ENCODE data around the gene GLT1D1.

GLT1D1 gene

GRCh38 chr12:128969480-128970055 lies 116.3 kb downstream of the GLT1D1 start:
- TF ChIP-seq POLR2AphosphoS5 (IDR thresholded peaks at IDR 0.05; ENCODE audit: low read depth, low read length) (no peak), TAF1 (IDR thresholded peaks at IDR 0.05; ENCODE audit: borderline replicate concordance, insufficient read depth, low read length) (no peak), REST (IDR thresholded peaks at IDR 0.05; ENCODE audit: insufficient read depth in 1 of 2, low read depth in 2 of 2, low read length in 2 of 2) (no peak), FOXP2 (optimal IDR thresholded peaks at IDR 0.05; ENCODE audit: borderline replicate concordance, extremely low read depth, extremely low read length, insufficient read depth) (no peak), SIN3A (IDR thresholded peaks at IDR 0.05; ENCODE audit: borderline replicate concordance, insufficient read depth, low read length) (no peak)

- TF ChIP-seq FOXP2 (optimal IDR thresholded peaks at IDR 0.05; ENCODE audit: borderline replicate concordance, extremely low read depth, extremely low read length, insufficient read depth) (no peak), REST (IDR thresholded peaks at IDR 0.05; ENCODE audit: insufficient read depth in 1 of 2, low read depth in 2 of 2, low read length in 2 of 2) (no peak)
Observed at GRCh38 chr12:128970110-128970509, 116.8 kb downstream of the GLT1D1 start.

GRCh38 chr12:128970941-128971340 lies 117.7 kb downstream of the GLT1D1 start:
- TF ChIP-seq SIN3A (IDR thresholded peaks at IDR 0.05; ENCODE audit: borderline replicate concordance, insufficient read depth, low read length) (no peak), POLR2AphosphoS5 (IDR thresholded peaks at IDR 0.05; ENCODE audit: low read depth, low read length) (no peak), TAF1 (IDR thresholded peaks at IDR 0.05; ENCODE audit: borderline replicate concordance, insufficient read depth, low read length) (no peak), REST (IDR thresholded peaks at IDR 0.05; ENCODE audit: insufficient read depth in 1 of 2, low read depth in 2 of 2, low read length in 2 of 2) (no peak), FOXP2 (optimal IDR thresholded peaks at IDR 0.05; ENCODE audit: borderline replicate concordance, extremely low read depth, extremely low read length, insufficient read depth) (no peak)

GRCh38 chr12:128971802-128972201 lies 118.5 kb downstream of the GLT1D1 start:
- no peak for TF ChIP-seq SIN3A (IDR thresholded peaks at IDR 0.05; ENCODE audit: borderline replicate concordance, insufficient read depth, low read length)
- TF ChIP-seq REST (IDR thresholded peaks at IDR 0.05; ENCODE audit: insufficient read depth in 1 of 2, low read depth in 2 of 2, low read length in 2 of 2) = no peak
- no peak for TF ChIP-seq FOXP2 (optimal IDR thresholded peaks at IDR 0.05; ENCODE audit: borderline replicate concordance, extremely low read depth, extremely low read length, insufficient read depth)
- no peak for TF ChIP-seq TAF1 (IDR thresholded peaks at IDR 0.05; ENCODE audit: borderline replicate concordance, insufficient read depth, low read length)
- TF ChIP-seq POLR2AphosphoS5 (IDR thresholded peaks at IDR 0.05; ENCODE audit: low read depth, low read length) = no peak

Measured in PFSK-1 (cell line).